ENCODE data around the gene KLK5. TPM values are rescaled to one million over a fixed set of nuclear protein-coding genes. Genes with fewer than 3 reads are reported as not detected.

The KLK5 gene, protein sequence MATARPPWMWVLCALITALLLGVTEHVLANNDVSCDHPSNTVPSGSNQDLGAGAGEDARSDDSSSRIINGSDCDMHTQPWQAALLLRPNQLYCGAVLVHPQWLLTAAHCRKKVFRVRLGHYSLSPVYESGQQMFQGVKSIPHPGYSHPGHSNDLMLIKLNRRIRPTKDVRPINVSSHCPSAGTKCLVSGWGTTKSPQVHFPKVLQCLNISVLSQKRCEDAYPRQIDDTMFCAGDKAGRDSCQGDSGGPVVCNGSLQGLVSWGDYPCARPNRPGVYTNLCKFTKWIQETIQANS
- not detected in 2 replicates for total RNA-seq (2021)
- long read RNA-seq, partial matches to known transcripts, result 1 of 1 reads
- long read RNA-seq, other reads (novel, unspliced or antisense), result 0 of 1 reads

DNA sequence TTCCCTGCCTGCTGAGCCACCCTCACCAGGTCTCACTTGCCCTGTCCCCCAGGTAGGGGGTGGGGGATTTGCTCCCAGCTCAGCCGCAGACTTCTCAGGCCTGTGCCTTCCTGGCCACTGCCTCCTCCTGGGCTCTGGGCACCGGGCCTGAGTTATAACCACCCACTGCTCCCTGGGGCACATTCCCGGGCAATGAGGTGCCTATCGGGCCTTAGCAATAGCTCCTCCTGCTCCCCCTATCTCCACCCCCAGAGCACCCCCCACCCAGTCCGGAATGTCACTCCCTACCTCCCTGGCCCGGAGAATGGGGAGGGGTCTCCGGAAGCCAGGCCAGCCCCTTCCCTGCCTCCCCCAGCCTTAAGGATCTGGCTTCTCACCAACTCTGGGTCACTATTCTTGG is at the start of gene KLK5:
Gene KLK5 (minus strand): TSS at position 129 of the 400 bp plus-strand sequence. CDS start 381 bp downstream, outside the sequence.
- no peak within 1 kb of the TSS for H3K4me2 ChIP-seq (ENCODE audit: insufficient read depth, insufficient read length, low read length)
- H3K4ac ChIP-seq (ENCODE audit: low read depth, low read length), result no peak within 1 kb of the TSS
- Mint-ChIP-seq H3K36me3 (ENCODE audit: insufficient read depth in 1 of 3, low read depth in 3 of 3) (no peaks in the 10 kb centered on the region), H3K4me3 (no peak within 1 kb of the TSS), H3K27ac (peak within 1 kb of the TSS in 1 of 3 experiments; percentile 1; a peak in 4 of 7 replicates), H3K4me1 (peaks cover 5 to 21% of the 10 kb centered on the region in 2 experiments), H3K27me3 (ENCODE audit: low read depth) (peaks cover 18% of the 10 kb centered on the region), H3K9me3 (peaks cover 0 to 2% of the 10 kb centered on the region in 2 experiments; a peak in 1 of 5 replicates)
- no CpG with 5 or more reads among the region's 7 CpGs for WGBS (ENCODE audit: extremely low coverage, insufficient read length, low lambda C conversion rate)
- H2BK5ac ChIP-seq (ENCODE audit: insufficient read length, low read length), result no peak within 1 kb of the TSS
- no peak within 1 kb of the TSS; the same call in 1 of the 2 replicates for H3K14ac ChIP-seq (ENCODE audit: insufficient read depth, low read length)
- H4K8ac ChIP-seq (replicated peaks; ENCODE audit: insufficient read length, low read depth, low read length), result no peak within 1 kb of the TSS
- peak; percentile 56 for DNase-seq
- no peaks in the 10 kb centered on the region for H3K23me2 ChIP-seq (ENCODE audit: insufficient read length, low read depth, low read length, poor library complexity, severe bottlenecking)
- H3K23ac ChIP-seq (ENCODE audit: insufficient read length, low read depth, low read length), result no peak within 1 kb of the TSS
- peaks cover 3% of the 10 kb centered on the region; the same call in 1 of the 2 replicates for H3K4me1 ChIP-seq (ENCODE audit: insufficient read depth, low read length)
- no peak within 1 kb of the TSS for H2BK20ac ChIP-seq (ENCODE audit: low read depth, low read length, poor library complexity, severe bottlenecking)
- no peak within 1 kb of the TSS for H3K27ac ChIP-seq (ENCODE audit: insufficient read length, low read depth, low read length)
- no peak within 1 kb of the TSS for H2AFZ ChIP-seq (ENCODE audit: low read length)
- no peak within 1 kb of the TSS for H4K5ac ChIP-seq (ENCODE audit: insufficient read length, low read depth, low read length)
- H3K18ac ChIP-seq (ENCODE audit: insufficient read length, low read depth, low read length), result peak within 1 kb of the TSS; percentile 49
- no peak for TF ChIP-seq CTCF (conservative IDR thresholded peaks at IDR 0.05)
- no peak within 1 kb of the TSS for H2BK120ac ChIP-seq (ENCODE audit: low read depth, low read length, poor library complexity, severe bottlenecking)
- no peaks in the 10 kb centered on the region for H3K79me2 ChIP-seq (ENCODE audit: insufficient read depth, low read length)
- no peak within 1 kb of the TSS for H3T11ph ChIP-seq (ENCODE audit: low read length)
- no peaks in the 10 kb centered on the region for H3K27me3 ChIP-seq (ENCODE audit: insufficient read depth, low read length)
- H4K91ac ChIP-seq (ENCODE audit: insufficient read length, low read depth, low read length), result no peak within 1 kb of the TSS
- no peak within 1 kb of the TSS for H3K56ac ChIP-seq (ENCODE audit: insufficient read length, low read depth, low read length)
- H2BK15ac ChIP-seq (ENCODE audit: low read depth, low read length), result no peak within 1 kb of the TSS
- H3K9me3 ChIP-seq (ENCODE audit: control insufficient read depth, low read depth, low read length), result no peaks in the 10 kb centered on the region
- H4K20me1 ChIP-seq (ENCODE audit: control insufficient read depth, insufficient read depth, insufficient read length), result no peaks in the 10 kb centered on the region
- no peak within 1 kb of the TSS for H2AK5ac ChIP-seq (ENCODE audit: insufficient read length, low read length)
- H2BK12ac ChIP-seq (ENCODE audit: insufficient read length, low read depth, low read length), result no peak within 1 kb of the TSS
- H3K9ac ChIP-seq (ENCODE audit: extremely low read depth, insufficient read length, low read length), result no peak within 1 kb of the TSS
- no peaks in the 10 kb centered on the region for H3K79me1 ChIP-seq (ENCODE audit: insufficient read depth, low read depth, low read length, poor library complexity, severe bottlenecking)

Data from H9 (cell line).